ENCODE measurements around the gene FHAD1. TPM values are rescaled to one million over a fixed set of nuclear protein-coding genes. Genes with fewer than 3 reads are reported as not detected.

FHAD1 gene
- total RNA-seq, 1 donor from 2014 or later = 1.7 TPM

DNA sequence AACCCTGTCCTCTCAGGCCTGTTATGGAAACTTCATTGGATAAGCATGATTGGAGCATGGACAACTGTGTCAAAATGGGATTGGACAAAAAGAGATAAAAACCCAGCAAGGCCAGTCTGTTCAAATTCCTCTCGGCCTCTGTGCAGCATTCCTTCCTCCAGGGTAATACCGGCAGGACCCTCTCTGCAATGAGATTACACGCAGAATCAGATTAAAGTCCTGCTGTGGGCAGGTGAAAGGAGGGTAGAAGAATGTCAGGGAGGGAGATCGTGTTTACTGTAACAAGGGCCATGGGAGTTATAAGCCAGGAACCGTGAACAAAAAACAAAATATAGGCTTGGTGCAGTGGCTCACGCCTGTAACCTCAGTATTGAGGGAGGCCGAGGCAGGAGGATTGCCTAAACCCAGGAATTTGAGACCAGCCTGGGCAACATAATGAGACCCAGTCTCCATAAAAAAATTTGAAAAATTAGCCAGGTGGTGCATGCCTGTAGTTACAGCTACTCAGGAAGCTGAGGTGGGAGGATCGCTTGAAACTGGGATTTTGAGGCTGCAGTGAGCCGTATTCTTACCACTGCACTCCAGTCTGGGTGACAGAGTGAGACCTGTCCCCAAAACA, 157.0 kb downstream of the FHAD1 start:
- Mint-ChIP-seq H3K27me3 (ENCODE audit: low read depth) (peaks cover 6% of the 10 kb centered on the region), H3K4me1 (peaks cover 4% of the 10 kb centered on the region), H3K9me3 (peaks cover 11% of the 10 kb centered on the region), H3K4me3 (no peak overlapping the region), H3K27ac (ENCODE audit: unreplicated experiment) (peak overlapping the region; percentile 51), H3K36me3 (ENCODE audit: low read depth) (peaks cover 2% of the 10 kb centered on the region)
- no peak for DNase-seq (ENCODE audit: low read depth, low spot score)
- TF ChIP-seq, protein P1, sequence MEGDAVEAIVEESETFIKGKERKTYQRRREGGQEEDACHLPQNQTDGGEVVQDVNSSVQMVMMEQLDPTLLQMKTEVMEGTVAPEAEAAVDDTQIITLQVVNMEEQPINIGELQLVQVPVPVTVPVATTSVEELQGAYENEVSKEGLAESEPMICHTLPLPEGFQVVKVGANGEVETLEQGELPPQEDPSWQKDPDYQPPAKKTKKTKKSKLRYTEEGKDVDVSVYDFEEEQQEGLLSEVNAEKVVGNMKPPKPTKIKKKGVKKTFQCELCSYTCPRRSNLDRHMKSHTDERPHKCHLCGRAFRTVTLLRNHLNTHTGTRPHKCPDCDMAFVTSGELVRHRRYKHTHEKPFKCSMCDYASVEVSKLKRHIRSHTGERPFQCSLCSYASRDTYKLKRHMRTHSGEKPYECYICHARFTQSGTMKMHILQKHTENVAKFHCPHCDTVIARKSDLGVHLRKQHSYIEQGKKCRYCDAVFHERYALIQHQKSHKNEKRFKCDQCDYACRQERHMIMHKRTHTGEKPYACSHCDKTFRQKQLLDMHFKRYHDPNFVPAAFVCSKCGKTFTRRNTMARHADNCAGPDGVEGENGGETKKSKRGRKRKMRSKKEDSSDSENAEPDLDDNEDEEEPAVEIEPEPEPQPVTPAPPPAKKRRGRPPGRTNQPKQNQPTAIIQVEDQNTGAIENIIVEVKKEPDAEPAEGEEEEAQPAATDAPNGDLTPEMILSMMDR (conservative IDR thresholded peaks at IDR 0.05) = no peak

DNA sequence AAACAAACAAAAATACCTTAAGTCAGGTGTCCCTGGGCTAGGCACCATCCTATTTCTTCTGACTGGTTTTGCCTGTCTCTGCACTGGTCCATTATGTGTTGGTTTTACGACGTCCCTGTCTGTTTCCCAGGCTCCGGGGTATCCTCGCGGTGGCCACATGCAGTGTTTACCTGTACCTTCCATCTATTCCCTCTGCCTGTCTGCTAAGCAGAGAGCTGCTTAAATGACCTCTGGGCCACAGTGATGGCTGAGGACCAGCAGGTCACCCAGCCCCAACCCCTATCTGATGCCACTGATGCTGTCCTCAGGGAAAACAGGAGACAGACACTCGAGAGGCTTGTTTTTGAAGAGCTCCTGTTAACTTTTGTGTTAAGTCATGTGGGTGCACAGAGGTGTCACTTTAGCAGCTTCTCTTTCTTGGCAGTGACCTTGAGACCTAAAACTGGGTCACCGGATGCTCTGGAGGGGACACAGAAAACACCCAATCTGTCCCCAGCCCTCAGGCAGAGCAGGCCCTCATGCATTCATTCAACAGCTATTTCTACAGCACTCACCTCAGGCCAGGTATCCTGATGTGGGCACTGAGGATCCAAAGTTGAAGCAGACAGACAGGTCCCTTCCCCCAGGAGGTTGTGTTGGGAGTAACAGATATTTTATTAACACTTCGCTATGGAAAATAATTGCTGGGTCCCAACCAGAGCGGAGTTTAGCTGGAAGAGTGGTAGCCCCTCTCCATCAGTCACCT, 158.3 kb downstream of the FHAD1 start:
- H3K9me3 Mint-ChIP-seq = peaks cover 5% of the 10 kb centered on the region
- TF ChIP-seq, protein P1 (conservative IDR thresholded peaks at IDR 0.05) = no peak

DNA sequence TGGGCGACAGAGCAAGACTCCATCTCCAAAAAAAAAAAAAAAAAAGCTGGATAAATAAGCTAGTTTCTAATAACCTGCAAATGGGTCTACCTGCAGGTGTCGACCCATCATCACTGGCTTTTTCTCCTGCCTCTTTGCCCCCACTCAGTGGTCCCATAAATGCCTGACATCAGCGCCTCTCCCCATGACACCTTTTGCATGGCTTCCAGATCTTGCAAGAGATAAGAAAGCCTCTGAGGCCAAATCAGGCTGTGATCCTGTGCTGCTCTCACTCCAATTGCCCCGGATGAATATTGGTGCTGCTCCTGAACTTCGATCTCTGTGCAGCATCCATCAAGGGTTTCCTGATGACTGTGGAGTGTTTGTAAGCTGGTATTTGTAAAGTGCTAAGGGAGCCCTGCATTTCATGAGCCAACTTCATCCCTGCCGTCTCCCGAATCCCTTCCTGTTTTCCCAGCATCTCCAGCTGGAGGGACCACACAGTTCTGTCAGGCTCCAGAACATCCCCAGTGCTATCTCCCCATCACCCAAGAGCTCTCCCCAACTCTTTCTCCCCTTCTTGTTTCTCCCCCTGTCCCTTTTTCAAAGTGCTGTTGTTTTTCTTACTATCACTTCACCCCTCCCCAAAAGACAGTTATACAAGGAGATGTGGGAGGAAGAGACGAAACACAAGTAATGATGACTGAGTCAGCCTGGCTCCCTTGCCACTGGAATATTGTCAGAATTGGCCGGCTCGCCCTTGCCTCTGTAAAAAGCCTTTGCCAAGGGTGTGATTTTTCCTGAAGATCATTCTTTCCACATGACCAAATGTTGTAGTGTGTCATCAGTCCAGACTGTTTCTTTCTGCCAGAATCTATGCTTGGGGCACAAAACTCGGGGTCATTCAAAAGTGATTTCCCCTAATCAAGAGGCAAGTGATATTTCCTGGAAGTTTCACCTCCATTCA, 159.9 kb downstream of the FHAD1 start:
- Mint-ChIP-seq H3K27me3 (ENCODE audit: low read depth) (peaks cover 13% of the 10 kb centered on the region), H3K4me1 (peaks cover 13% of the 10 kb centered on the region), H3K27ac (ENCODE audit: unreplicated experiment) (no peak overlapping the region)

More for the DNA sequence above, 158.3 kb downstream of the FHAD1 start:
- H3K4me1 Mint-ChIP-seq = peaks cover 7% of the 10 kb centered on the region
- peaks cover 8% of the 10 kb centered on the region for H3K27me3 Mint-ChIP-seq (ENCODE audit: low read depth)
- no peak overlapping the region for H3K27ac Mint-ChIP-seq (ENCODE audit: unreplicated experiment)
- H3K4me3 Mint-ChIP-seq = no peak overlapping the region
- H3K36me3 Mint-ChIP-seq (ENCODE audit: low read depth) = peaks cover 1% of the 10 kb centered on the region
- no peak for DNase-seq (ENCODE audit: low read depth, low spot score)

DNA sequence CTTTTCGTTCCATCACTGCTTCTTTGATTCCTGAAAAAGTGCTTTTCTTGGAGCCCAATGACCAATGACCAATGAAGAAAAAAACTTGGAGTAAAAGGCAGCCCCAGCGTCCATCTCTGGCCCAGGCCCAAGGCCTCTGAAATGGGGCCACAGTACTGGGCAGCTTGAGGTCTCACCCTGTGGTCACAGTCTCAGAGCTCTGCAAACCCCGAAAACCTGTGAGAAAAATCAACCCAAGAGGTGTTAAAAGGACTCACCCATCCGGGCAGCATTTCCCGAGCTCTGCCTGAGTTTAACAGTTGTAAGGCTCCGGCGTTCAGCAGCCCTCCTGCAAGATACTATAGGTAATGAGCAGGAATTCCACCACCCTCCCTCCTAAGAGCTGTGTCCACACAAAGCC, 160.6 kb downstream of the FHAD1 start:
- Mint-ChIP-seq H3K27ac (ENCODE audit: unreplicated experiment) (no peak overlapping the region), H3K4me1 (peaks cover 20% of the 10 kb centered on the region), H3K27me3 (ENCODE audit: low read depth) (peaks cover 13% of the 10 kb centered on the region), H3K4me3 (peak overlapping the region; percentile 74), H3K36me3 (ENCODE audit: low read depth) (no peaks in the 10 kb centered on the region), H3K9me3 (no peaks in the 10 kb centered on the region)
- DNase-seq (ENCODE audit: low read depth, low spot score) = no peak
- TF ChIP-seq, protein P1 (conservative IDR thresholded peaks at IDR 0.05) = no peak

More for the DNA sequence above, 159.9 kb downstream of the FHAD1 start:
- DNase-seq (ENCODE audit: low read depth, low spot score) = no peak
- peak overlapping the region; percentile 74 for H3K4me3 Mint-ChIP-seq
- no peaks in the 10 kb centered on the region for H3K9me3 Mint-ChIP-seq
- TF ChIP-seq, protein P1 (conservative IDR thresholded peaks at IDR 0.05) = no peak
- H3K36me3 Mint-ChIP-seq (ENCODE audit: low read depth) = no peaks in the 10 kb centered on the region

DNA sequence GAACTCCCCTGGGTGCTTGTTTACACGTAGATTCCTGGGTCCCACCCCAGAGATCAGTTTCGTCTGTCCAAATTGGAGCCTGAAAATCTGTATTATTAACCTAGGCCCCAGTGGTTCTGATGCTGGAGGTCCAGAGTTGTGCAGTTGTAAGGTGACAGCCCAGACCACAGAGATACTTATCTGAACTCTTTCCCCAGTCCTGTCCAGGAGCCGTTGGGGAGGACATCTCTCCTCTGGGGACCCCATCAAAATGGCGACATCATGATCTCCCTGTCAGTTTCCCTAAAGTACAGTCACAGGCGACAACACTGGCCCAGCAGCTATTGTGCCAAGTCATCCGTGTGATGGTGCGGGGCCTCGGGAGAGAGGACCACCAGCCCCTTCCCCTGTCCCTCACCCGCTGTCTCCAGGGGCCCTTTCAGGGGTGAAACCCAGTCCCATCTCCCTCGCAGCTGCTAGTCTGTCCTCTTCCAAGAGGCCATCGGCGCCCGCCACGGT, 161.9 kb downstream of the FHAD1 start:
- H3K4me3 Mint-ChIP-seq = peak overlapping the region; percentile 89
- TF ChIP-seq, protein P1 (conservative IDR thresholded peaks at IDR 0.05) = no peak
- peaks cover 13% of the 10 kb centered on the region for H3K27me3 Mint-ChIP-seq (ENCODE audit: low read depth)
- H3K27ac Mint-ChIP-seq (ENCODE audit: unreplicated experiment) = peak overlapping the region; percentile 94
- peaks cover 21% of the 10 kb centered on the region for H3K4me1 Mint-ChIP-seq
- H3K36me3 Mint-ChIP-seq (ENCODE audit: low read depth) = no peaks in the 10 kb centered on the region
- no peak for DNase-seq (ENCODE audit: low read depth, low spot score)
- no peaks in the 10 kb centered on the region for H3K9me3 Mint-ChIP-seq
